ENCODE measurements around the gene TNPO3.
A peak's percentile ranks its signal among the peaks of the same experiment; 100 is the strongest.
"Not testable (repeated sequence)": the region's sequence is repeated elsewhere in the genome, so short reads cannot be mapped to it uniquely, and the experiment has no call there.

Gene TNPO3

GRCh38 chr7:128944487-128945236, 110.2 kb downstream of the TNPO3 start:
- no peaks in the 10 kb centered on the region for H3K9me3 Mint-ChIP-seq
- peaks cover 33% of the 10 kb centered on the region for H3K27me3 Mint-ChIP-seq (ENCODE audit: low read depth)
- H3K4me1 Mint-ChIP-seq, result no peaks in the 10 kb centered on the region
- H3K27ac Mint-ChIP-seq, result no peak overlapping the region
- no peak overlapping the region for H3K4me3 Mint-ChIP-seq
- H3K36me3 Mint-ChIP-seq (ENCODE audit: low read depth), result no peaks in the 10 kb centered on the region
- no peak for TF ChIP-seq CTCF (IDR thresholded peaks at IDR 0.05; ENCODE audit: unreplicated experiment in 3 of 3)

- H3K27me3 Mint-ChIP-seq (ENCODE audit: low read depth), result peaks cover 47% of the 10 kb centered on the region
- not testable (repeated sequence) for H3K4me1 Mint-ChIP-seq; H3K27ac Mint-ChIP-seq; H3K36me3 Mint-ChIP-seq (ENCODE audit: low read depth); H3K4me3 Mint-ChIP-seq; H3K9me3 Mint-ChIP-seq
Observed at GRCh38 chr7:128943251-128943650, 111.7 kb downstream of the TNPO3 start.

GRCh38 chr7:128941946-128942526, 112.9 kb downstream of the TNPO3 start:
- Mint-ChIP-seq H3K4me1 (peaks cover 9% of the 10 kb centered on the region), H3K4me3 (no peak overlapping the region), H3K36me3 (ENCODE audit: low read depth) (no peaks in the 10 kb centered on the region), H3K27ac (no peak overlapping the region), H3K9me3 (no peaks in the 10 kb centered on the region), H3K27me3 (ENCODE audit: low read depth) (peaks cover 55% of the 10 kb centered on the region)
- no peak for TF ChIP-seq CTCF (IDR thresholded peaks at IDR 0.05; ENCODE audit: unreplicated experiment in 3 of 3)

GRCh38 chr7:128941323-128941890, 113.5 kb downstream of the TNPO3 start:
- no peak overlapping the region for H3K27ac Mint-ChIP-seq
- peaks cover 12% of the 10 kb centered on the region for H3K4me1 Mint-ChIP-seq
- peak overlapping the region in 1 of 3 experiments; percentile 44 for H3K4me3 Mint-ChIP-seq
- TF ChIP-seq CTCF (IDR thresholded peaks at IDR 0.05; ENCODE audit: unreplicated experiment in 3 of 3), result no peak
- no peaks in the 10 kb centered on the region for H3K9me3 Mint-ChIP-seq
- peaks cover 61% of the 10 kb centered on the region for H3K27me3 Mint-ChIP-seq (ENCODE audit: low read depth)
- no peaks in the 10 kb centered on the region for H3K36me3 Mint-ChIP-seq (ENCODE audit: low read depth)

- Mint-ChIP-seq H3K27ac (no peak overlapping the region), H3K9me3 (no peaks in the 10 kb centered on the region), H3K36me3 (ENCODE audit: low read depth) (no peaks in the 10 kb centered on the region), H3K27me3 (ENCODE audit: low read depth) (peaks cover 68% of the 10 kb centered on the region), H3K4me1 (peaks cover 12% of the 10 kb centered on the region), H3K4me3 (peak overlapping the region in 2 of 3 experiments; percentile 19 to 44)
- no peak for TF ChIP-seq CTCF (IDR thresholded peaks at IDR 0.05; ENCODE audit: unreplicated experiment in 3 of 3)
Observed at GRCh38 chr7:128940494-128941322, 114.2 kb downstream of the TNPO3 start.

- peaks cover 12% of the 10 kb centered on the region for H3K4me1 Mint-ChIP-seq
- H3K9me3 Mint-ChIP-seq, result no peaks in the 10 kb centered on the region
Observed at GRCh38 chr7:128939861-128940410, 115.0 kb downstream of the TNPO3 start.

More at GRCh38 chr7:128939861-128940410, 115.0 kb downstream of the TNPO3 start:
- Mint-ChIP-seq H3K4me3 (peak overlapping the region in 2 of 3 experiments; percentile 19 to 34), H3K27ac (no peak overlapping the region), H3K36me3 (ENCODE audit: low read depth) (no peaks in the 10 kb centered on the region), H3K27me3 (ENCODE audit: low read depth) (peaks cover 70% of the 10 kb centered on the region)
- no peak for TF ChIP-seq CTCF (IDR thresholded peaks at IDR 0.05; ENCODE audit: unreplicated experiment in 3 of 3)
